Astrocyte (in vitro differentiated cells and primary cell): Measurements from ENCODE around the gene VPS13C.

ENCODE experiments used
- CTCF ChIP-seq: IDR thresholded peaks from 2 replicates; pipeline ENCODE4 v1.5.1; 2011; ENCODE audit warnings: low read depth, mild to moderate bottlenecking, inconsistent platforms, low read length, moderate library complexity; ENCODE audit not compliant: insufficient read depth
- EZH2 ChIP-seq: IDR thresholded peaks from 2 replicates; pipeline ENCODE4 v1.6.1; 2012; ENCODE audit warnings: mild to moderate bottlenecking, low read length, inconsistent platforms; ENCODE audit not compliant: insufficient read depth

- TF ChIP-seq CTCF (no peak), EZH2 (no peak)
Measured at GRCh38 chr15:62046078-62046743, 14.0 kb downstream of the VPS13C start.
